K562 (cell line): Measurements from ENCODE around the gene RHOBTB3. TPM values are rescaled to one million over a fixed set of nuclear protein-coding genes. Genes with fewer than 3 reads are reported as not detected.

Experiments
- CAMTA2 ChIP-seq: fragments of 250-450 bp; sonication (Bioruptor Pico); conservative IDR thresholded peaks from 2 replicates; pipeline ENCODE4 v1.5.1; 2022
- CBX3 ChIP-seq, 2 experiments: IDR thresholded peaks; 1 replicate in 1 of 2; 2 replicates in 1 of 2; pipeline ENCODE4 v1.6.1; 2012; ENCODE audit warnings: inconsistent platforms in 2 of 2, low read length in 2 of 2, borderline replicate concordance in 1 of 2, control low read depth in 1 of 2
- GATAD2B ChIP-seq: fragments of 450-650 bp; IDR thresholded peaks from 2 replicates; pipeline ENCODE4 v1.6.1; 2017; ENCODE audit warnings: mild to moderate bottlenecking, borderline replicate concordance
- KAT8 ChIP-seq: fragments of 450-650 bp; IDR thresholded peaks from 2 replicates; pipeline ENCODE4 v1.6.1; 2016; ENCODE audit warnings: low read depth, mild to moderate bottlenecking
- MBD1 ChIP-seq: fragments of 250-450 bp; sonication (Bioruptor Pico); IDR thresholded peaks from 2 replicates; pipeline ENCODE4 v1.8.0; 2022; ENCODE audit warnings: inconsistent platforms
- NELFE ChIP-seq: IDR thresholded peaks from 2 replicates; pipeline ENCODE4 v1.6.1; 2011; ENCODE audit warnings: mild to moderate bottlenecking; ENCODE audit not compliant: insufficient read depth, insufficient read length
- PCBP2 ChIP-seq: fragments of 200-400 bp; formaldehyde crosslinking; IDR thresholded peaks from 2 replicates; pipeline ENCODE4 v1.6.1; 2018; ENCODE audit warnings: low read length, low read depth, mild to moderate bottlenecking, moderate library complexity; ENCODE audit not compliant: poor library complexity, severe bottlenecking
- POU5F1 ChIP-seq: fragments of 150-350 bp; IDR thresholded peaks from 2 replicates; pipeline ENCODE4 v1.6.1; 2014; ENCODE audit warnings: borderline replicate concordance, low read length, low read depth, mild to moderate bottlenecking; ENCODE audit not compliant: partially characterized antibody
- RBM22 ChIP-seq: fragments of 200-400 bp; formaldehyde crosslinking; IDR thresholded peaks from 2 replicates; pipeline ENCODE4 v1.6.1; 2018; ENCODE audit warnings: low read length, low read depth; ENCODE audit not compliant: poor library complexity, severe bottlenecking
- RUNX1 ChIP-seq: sonication (generic); IDR thresholded peaks from 2 replicates; pipeline ENCODE4 v1.6.1; 2016; ENCODE audit warnings: antibody characterized with exemption, low read depth
- SLC30A9 ChIP-seq: fragments of 250-450 bp; sonication (Bioruptor Pico); IDR thresholded peaks from 2 replicates; pipeline ENCODE4 v1.8.0; 2022; ENCODE audit warnings: mild to moderate bottlenecking, moderate library complexity
- THAP7 ChIP-seq: fragments of 250-450 bp; sonication (Bioruptor Pico); IDR thresholded peaks from 2 replicates; pipeline ENCODE4 v1.5.0; 2021
- TRIM24 ChIP-seq, 2 experiments: fragments of 450-650 bp; IDR thresholded peaks; 2 replicates each; pipeline ENCODE4 v1.6.1; 2016
- XRCC5 ChIP-seq: fragments of 200-400 bp; formaldehyde crosslinking; IDR thresholded peaks from 2 replicates; pipeline ENCODE4 v1.6.1; 2017; ENCODE audit warnings: low read depth, mild to moderate bottlenecking, low read length
- ZC3H11A ChIP-seq: IDR thresholded peaks from 2 replicates; pipeline ENCODE4 v1.6.1; 2012; ENCODE audit warnings: low read depth, low read length, improper control_type of control experiment
- ZFP91 ChIP-seq: sonication (generic); formaldehyde crosslinking; IDR thresholded peaks from 2 replicates; pipeline ENCODE4 v1.8.0; 2022; ENCODE audit warnings: mild to moderate bottlenecking, missing genetic modification reagents
- ZNF165 ChIP-seq: fragments of 250-450 bp; sonication (Bioruptor Pico); IDR thresholded peaks from 2 replicates; pipeline ENCODE4 v1.4.0; 2020; ENCODE audit warnings: borderline replicate concordance
- ZNF263 ChIP-seq: sonication (generic); formaldehyde crosslinking; IDR thresholded peaks from 2 replicates; pipeline ENCODE4 v1.8.0; 2022; ENCODE audit warnings: mild to moderate bottlenecking, missing genetic modification reagents, borderline replicate concordance
- polyA plus RNA-seq, 8 experiments: library from polyadenylated mRNA; depleted of rRNA in 4 of 8; stranded (reverse) in 5 of 8; unstranded in 3 of 8; fragments of >200 nt; fragmentation: Nextera tagmentation in 2 of 8; fragmentation: Illumina TruSeq in 1 of 8; extraction: Ambion mirVana in 2 of 8; extraction: Trizol in 1 of 8; gene quantifications; 2 replicates each; pipeline versions ENCODE4 v1.2.1 to v1.2.3, GENCODE V29; 2011 to 2014; ENCODE audit warnings: inconsistent platforms in 1 of 8, missing spikeins in 1 of 8
- total RNA-seq, 7 experiments: library from RNA; depleted of rRNA in 6 of 7; stranded (reverse); fragments of >200 nt in 6 of 7; fragmentation: Illumina TruSeq in 2 of 7; extraction: Trizol in 2 of 7; gene quantifications; 2 replicates each; pipeline versions ENCODE4 v1.2.1 to v1.2.3, GENCODE V29; 2011 to 2021; ENCODE audit warnings: low replicate concordance in 1 of 7
- TF ChIP-seq, protein P1 (sequence below): fragments of 450-650 bp; IDR thresholded peaks from 2 replicates; pipeline ENCODE4 v1.6.1; 2016; ENCODE audit warnings: antibody characterized with exemption
- TF ChIP-seq, protein P2 (sequence below), 2 experiments: fragments of 200-800 bp in 1 of 2; sonication (Bioruptor generic) in 1 of 2; sonication (generic) in 1 of 2; formaldehyde crosslinking in 1 of 2; IDR thresholded peaks in 1 of 2; conservative IDR thresholded peaks in 1 of 2; 2 replicates each; pipeline versions ENCODE4 v1.5.0 to v1.6.1; 2016 to 2020; ENCODE audit warnings: missing compliant biosample characterization in 1 of 2, missing genetic modification characterization in 1 of 2, missing genetic modification reagents in 1 of 2

The RHOBTB3 gene
- total and polyA plus RNA-seq, 9 of the 15 experiments (the other 6 are each of a cell fraction or from before 2014, with no cell fraction given), result 39.7 to 143 (median 115) TPM

GRCh38 chr5:95723632-95724369, 7.3 kb upstream of the RHOBTB3 start (continued):
- TF ChIP-seq MBD1 (CRISPR knock-in tag) (no peak), TRIM24 (IDR thresholded peaks at IDR 0.05) (peak in 1 of 2 experiments; percentile 55; a peak in 1 of 4 replicates), ZNF263 (CRISPR knock-in tag) (no peak), CBX3 (IDR thresholded peaks at IDR 0.05; ENCODE audit: borderline replicate concordance in 1 of 2, low read length in 2 of 2) (no peak), GATAD2B (0 out of 2 replicates have a peak, but pooled peaks have one; percentile 50), THAP7 (CRISPR knock-in tag) (no peak), KAT8 (no peak), RBM22 (no peak), CAMTA2 (CRISPR knock-in tag) (no peak), RUNX1 (no peak), ZNF165 (CRISPR knock-in tag) (no peak), PCBP2 (no peak), NELFE (no peak), POU5F1 (no peak), ZFP91 (CRISPR knock-in tag) (no peak), SLC30A9 (no peak), ZC3H11A (no peak), XRCC5 (no peak)
- TF ChIP-seq, protein P1, sequence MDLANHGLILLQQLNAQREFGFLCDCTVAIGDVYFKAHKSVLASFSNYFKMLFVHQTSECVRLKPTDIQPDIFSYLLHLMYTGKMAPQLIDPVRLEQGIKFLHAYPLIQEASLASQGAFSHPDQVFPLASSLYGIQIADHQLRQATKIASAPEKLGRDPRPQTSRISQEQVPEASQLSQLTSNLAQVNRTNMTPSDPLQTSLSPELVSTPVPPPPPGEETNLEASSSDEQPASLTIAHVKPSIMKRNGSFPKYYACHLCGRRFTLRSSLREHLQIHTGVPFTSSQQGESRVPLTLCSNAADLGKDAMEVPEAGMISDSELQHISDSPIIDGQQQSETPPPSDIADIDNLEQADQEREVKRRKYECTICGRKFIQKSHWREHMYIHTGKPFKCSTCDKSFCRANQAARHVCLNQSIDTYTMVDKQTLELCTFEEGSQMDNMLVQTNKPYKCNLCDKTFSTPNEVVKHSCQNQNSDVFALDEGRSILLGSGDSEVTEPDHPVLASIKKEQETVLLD, result peak; percentile 64
- TF ChIP-seq, protein P2, sequence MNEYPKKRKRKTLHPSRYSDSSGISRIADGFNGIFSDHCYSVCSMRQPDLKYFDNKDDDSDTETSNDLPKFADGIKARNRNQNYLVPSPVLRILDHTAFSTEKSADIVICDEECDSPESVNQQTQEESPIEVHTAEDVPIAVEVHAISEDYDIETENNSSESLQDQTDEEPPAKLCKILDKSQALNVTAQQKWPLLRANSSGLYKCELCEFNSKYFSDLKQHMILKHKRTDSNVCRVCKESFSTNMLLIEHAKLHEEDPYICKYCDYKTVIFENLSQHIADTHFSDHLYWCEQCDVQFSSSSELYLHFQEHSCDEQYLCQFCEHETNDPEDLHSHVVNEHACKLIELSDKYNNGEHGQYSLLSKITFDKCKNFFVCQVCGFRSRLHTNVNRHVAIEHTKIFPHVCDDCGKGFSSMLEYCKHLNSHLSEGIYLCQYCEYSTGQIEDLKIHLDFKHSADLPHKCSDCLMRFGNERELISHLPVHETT (CRISPR knock-in tag; conservative IDR thresholded peaks at IDR 0.05 in 1 of 2, IDR thresholded peaks at IDR 0.05 in 1 of 2), result peak in 1 of 2 experiments; percentile 27; a peak in 1 of 4 replicates
